OCI-LY1 (cell line): ENCODE results near the gene TIMM23.
A peak's percentile ranks its signal among the peaks of the same experiment; 100 is the strongest.

ENCODE experiments used
- H2AFZ ChIP-seq: fragments of 200-600 bp; sonication (generic), shearing (Covaris generic); 2 replicates; pipeline ENCODE4 v1.6.0; 2014; ENCODE audit warnings: antibody characterized with exemption, mild to moderate bottlenecking, low read length
- H3F3A ChIP-seq: fragments of 200-600 bp; sonication (generic), shearing (Covaris generic); 2 replicates; pipeline ENCODE4 v1.6.0; 2014; ENCODE audit warnings: mild to moderate bottlenecking, antibody characterized with exemption, low read length, moderate library complexity; ENCODE audit not compliant: insufficient read depth
- H3K27ac ChIP-seq: fragments of 200-600 bp; sonication (generic); 2 replicates; pipeline ENCODE4 v1.5.1; 2014; ENCODE audit warnings: low read length, mixed run types, mild to moderate bottlenecking, low read depth; ENCODE audit not compliant: poor library complexity, severe bottlenecking
- H3K27me3 ChIP-seq: fragments of 200-600 bp; sonication (generic); 2 replicates; pipeline ENCODE4 v1.6.0; 2014; ENCODE audit warnings: antibody characterized with exemption, mild to moderate bottlenecking, low read length, moderate library complexity; ENCODE audit not compliant: insufficient read depth
- H3K36me3 ChIP-seq: fragments of 200-600 bp; sonication (generic); 2 replicates; pipeline ENCODE4 v1.6.1; 2014; ENCODE audit warnings: mild to moderate bottlenecking, antibody characterized with exemption, low read length, moderate library complexity, mixed read lengths; ENCODE audit not compliant: insufficient read depth
- H3K4me1 ChIP-seq: fragments of 200-600 bp; sonication (generic); 2 replicates; pipeline ENCODE4 v1.5.1; 2014; ENCODE audit warnings: mild to moderate bottlenecking, low read length, moderate library complexity; ENCODE audit not compliant: insufficient read depth, severe bottlenecking
- H3K4me2 ChIP-seq: fragments of 200-600 bp; sonication (generic), shearing (Covaris generic); 2 replicates; pipeline ENCODE4 v1.6.1; 2014; ENCODE audit warnings: low read length
- H3K4me3 ChIP-seq: fragments of 200-600 bp; sonication (generic); 2 replicates; pipeline ENCODE4 v1.5.1; 2014; ENCODE audit warnings: low read length, low read depth, mild to moderate bottlenecking, mixed read lengths; ENCODE audit not compliant: poor library complexity, severe bottlenecking
- H3K79me2 ChIP-seq: fragments of 200-600 bp; shearing (Covaris generic); 2 replicates; pipeline ENCODE4 v1.6.1; 2016; ENCODE audit warnings: mixed run types, low read length, mixed read lengths; ENCODE audit not compliant: insufficient read depth
- H3K9ac ChIP-seq: fragments of 200-600 bp; sonication (generic), shearing (Covaris generic); 2 replicates; pipeline ENCODE4 v1.6.1; 2014; ENCODE audit warnings: mild to moderate bottlenecking, low read length, mixed read lengths
- H3K9me2 ChIP-seq: fragments of 200-600 bp; sonication (generic), shearing (Covaris generic); 2 replicates; pipeline ENCODE4 v1.6.1; 2014; ENCODE audit warnings: low read depth, mild to moderate bottlenecking, low read length, mixed read lengths
- H3K9me3 ChIP-seq: fragments of 200-600 bp; shearing (Covaris generic); 2 replicates; pipeline ENCODE4 v1.6.1; 2014; ENCODE audit warnings: low read length, mixed read lengths
- H4K20me1 ChIP-seq: fragments of 200-600 bp; sonication (generic), shearing (Covaris generic); 2 replicates; pipeline ENCODE4 v1.6.0; 2016; ENCODE audit warnings: mild to moderate bottlenecking, low read length; ENCODE audit not compliant: insufficient read depth
- EZH2 ChIP-seq: fragments of 200-600 bp; sonication (generic), shearing (Covaris generic); IDR thresholded peaks from 2 replicates; pipeline ENCODE4 v1.8.0; 2017; ENCODE audit warnings: borderline replicate concordance, mixed run types, mild to moderate bottlenecking, antibody characterized with exemption, low read length, moderate library complexity, mixed read lengths
- TF ChIP-seq, protein P1 (sequence below): fragments of 200-600 bp; sonication (generic), shearing (Covaris generic); IDR thresholded peaks from 2 replicates; pipeline ENCODE4 v1.5.1; 2017; ENCODE audit warnings: mild to moderate bottlenecking, antibody characterized with exemption, low read length, moderate library complexity, mixed read lengths

The TIMM23 gene

GRCh38 chr10:46022978-46023702, 50.9 kb downstream of the TIMM23 start:
- H3K4me1 ChIP-seq = peaks cover 56% of the 10 kb centered on the region
- no peaks in the 10 kb centered on the region for H3K27me3 ChIP-seq
- no peaks in the 10 kb centered on the region for H3F3A ChIP-seq
- peak overlapping the region; percentile 55 for H3K4me2 ChIP-seq
- peak overlapping the region; percentile 32; the same call in 1 of the 2 replicates for H3K9ac ChIP-seq
- H3K4me3 ChIP-seq = peak overlapping the region; percentile 56
- H3K79me2 ChIP-seq = peaks cover 97% of the 10 kb centered on the region
- no peaks in the 10 kb centered on the region for H3K9me2 ChIP-seq
- H3K27ac ChIP-seq = no peak overlapping the region
- H3K9me3 ChIP-seq = no peaks in the 10 kb centered on the region
- H4K20me1 ChIP-seq = no peaks in the 10 kb centered on the region; the same call in 1 of the 2 replicates
- H3K36me3 ChIP-seq = peaks cover 20% of the 10 kb centered on the region; the same call in 1 of the 2 replicates
- TF ChIP-seq EZH2 = no peak
- TF ChIP-seq, protein P1, sequence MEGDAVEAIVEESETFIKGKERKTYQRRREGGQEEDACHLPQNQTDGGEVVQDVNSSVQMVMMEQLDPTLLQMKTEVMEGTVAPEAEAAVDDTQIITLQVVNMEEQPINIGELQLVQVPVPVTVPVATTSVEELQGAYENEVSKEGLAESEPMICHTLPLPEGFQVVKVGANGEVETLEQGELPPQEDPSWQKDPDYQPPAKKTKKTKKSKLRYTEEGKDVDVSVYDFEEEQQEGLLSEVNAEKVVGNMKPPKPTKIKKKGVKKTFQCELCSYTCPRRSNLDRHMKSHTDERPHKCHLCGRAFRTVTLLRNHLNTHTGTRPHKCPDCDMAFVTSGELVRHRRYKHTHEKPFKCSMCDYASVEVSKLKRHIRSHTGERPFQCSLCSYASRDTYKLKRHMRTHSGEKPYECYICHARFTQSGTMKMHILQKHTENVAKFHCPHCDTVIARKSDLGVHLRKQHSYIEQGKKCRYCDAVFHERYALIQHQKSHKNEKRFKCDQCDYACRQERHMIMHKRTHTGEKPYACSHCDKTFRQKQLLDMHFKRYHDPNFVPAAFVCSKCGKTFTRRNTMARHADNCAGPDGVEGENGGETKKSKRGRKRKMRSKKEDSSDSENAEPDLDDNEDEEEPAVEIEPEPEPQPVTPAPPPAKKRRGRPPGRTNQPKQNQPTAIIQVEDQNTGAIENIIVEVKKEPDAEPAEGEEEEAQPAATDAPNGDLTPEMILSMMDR = no peak; the same call in 1 of the 2 replicates
- no peak overlapping the region for H2AFZ ChIP-seq

GRCh38 chr10:46024948-46025347, 52.7 kb downstream of the TIMM23 start:
- Histone ChIP-seq H3F3A (no peaks in the 10 kb centered on the region), H4K20me1 (peaks cover 3% of the 10 kb centered on the region; the same call in 1 of the 2 replicates), H3K27me3 (no peaks in the 10 kb centered on the region), H3K36me3 (peaks cover 17% of the 10 kb centered on the region; the same call in 1 of the 2 replicates), H3K9me3 (no peaks in the 10 kb centered on the region), H3K4me3 (no peak overlapping the region), H3K9me2 (no peaks in the 10 kb centered on the region), H3K27ac (no peak overlapping the region), H3K79me2 (peaks cover 98% of the 10 kb centered on the region), H3K4me1 (peaks cover 55% of the 10 kb centered on the region), H3K9ac (no peak overlapping the region), H3K4me2 (no peak overlapping the region), H2AFZ (no peak overlapping the region)
- TF ChIP-seq, protein P1 = no peak
- TF ChIP-seq EZH2 = no peak

DNA sequence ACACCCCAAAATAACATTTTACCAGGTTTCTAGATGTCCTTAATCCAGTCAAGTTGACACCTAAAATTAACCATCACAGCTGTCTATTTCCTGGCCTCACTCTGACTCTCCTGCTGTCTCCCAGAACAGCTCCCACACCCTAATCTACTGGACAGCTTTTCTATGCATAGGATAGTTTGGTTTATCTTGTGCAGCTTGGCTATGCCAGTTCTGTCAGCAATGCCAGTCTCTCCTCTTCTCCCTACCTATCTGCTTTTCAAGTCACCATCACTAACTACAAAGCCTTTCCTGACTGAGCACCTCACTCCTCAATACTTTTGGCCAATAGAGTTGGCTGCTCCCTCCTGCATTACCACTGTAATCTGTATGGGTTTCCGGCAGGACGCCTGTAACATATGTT, 53.1 kb downstream of the TIMM23 start:
- no peak overlapping the region for H3K4me2 ChIP-seq
- H3K4me1 ChIP-seq = peaks cover 50% of the 10 kb centered on the region
- no peaks in the 10 kb centered on the region for H3F3A ChIP-seq
- H3K27ac ChIP-seq = no peak overlapping the region
- no peaks in the 10 kb centered on the region for H3K27me3 ChIP-seq
- H3K9ac ChIP-seq = no peak overlapping the region
- H3K36me3 ChIP-seq = peaks cover 17% of the 10 kb centered on the region; the same call in 1 of the 2 replicates
- TF ChIP-seq, protein P1 = no peak
- TF ChIP-seq EZH2 = no peak
- peaks cover 3% of the 10 kb centered on the region; the same call in 1 of the 2 replicates for H4K20me1 ChIP-seq
- H3K4me3 ChIP-seq = no peak overlapping the region
- H2AFZ ChIP-seq = no peak overlapping the region
- H3K9me3 ChIP-seq = no peaks in the 10 kb centered on the region
- H3K9me2 ChIP-seq = no peaks in the 10 kb centered on the region
- peaks cover 96% of the 10 kb centered on the region for H3K79me2 ChIP-seq
